ENCODE results near the gene PTGFRN. TPM values are rescaled to one million over a fixed set of nuclear protein-coding genes. Genes with fewer than 3 reads are reported as not detected.
"Not testable (repeated sequence)": the region's sequence is repeated elsewhere in the genome, so short reads cannot be mapped to it uniquely, and the experiment has no call there.

Gene PTGFRN
- total RNA-seq, 2 experiments from 2014 or later: 7.0 to 8.4 TPM

DNA sequence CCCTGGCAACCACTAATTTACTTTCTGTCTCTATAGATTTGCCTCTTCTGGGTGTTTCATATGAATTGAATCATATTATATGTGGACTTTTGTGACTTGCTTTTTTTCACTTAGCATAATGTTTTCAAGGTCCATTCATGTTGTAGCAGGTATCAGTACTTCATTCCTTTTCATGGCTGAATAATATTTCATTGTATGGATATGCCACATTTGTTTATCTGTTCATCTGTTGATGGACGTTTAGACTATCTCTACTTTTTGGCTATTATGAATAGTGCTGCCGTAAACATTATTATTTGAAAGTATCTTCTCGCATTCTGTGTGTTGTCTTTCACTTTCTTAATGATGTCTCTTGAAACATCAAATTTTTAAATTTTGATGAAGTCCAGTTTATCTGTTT is 59.0 kb downstream of the PTGFRN start:
- TF ChIP-seq, protein P1, sequence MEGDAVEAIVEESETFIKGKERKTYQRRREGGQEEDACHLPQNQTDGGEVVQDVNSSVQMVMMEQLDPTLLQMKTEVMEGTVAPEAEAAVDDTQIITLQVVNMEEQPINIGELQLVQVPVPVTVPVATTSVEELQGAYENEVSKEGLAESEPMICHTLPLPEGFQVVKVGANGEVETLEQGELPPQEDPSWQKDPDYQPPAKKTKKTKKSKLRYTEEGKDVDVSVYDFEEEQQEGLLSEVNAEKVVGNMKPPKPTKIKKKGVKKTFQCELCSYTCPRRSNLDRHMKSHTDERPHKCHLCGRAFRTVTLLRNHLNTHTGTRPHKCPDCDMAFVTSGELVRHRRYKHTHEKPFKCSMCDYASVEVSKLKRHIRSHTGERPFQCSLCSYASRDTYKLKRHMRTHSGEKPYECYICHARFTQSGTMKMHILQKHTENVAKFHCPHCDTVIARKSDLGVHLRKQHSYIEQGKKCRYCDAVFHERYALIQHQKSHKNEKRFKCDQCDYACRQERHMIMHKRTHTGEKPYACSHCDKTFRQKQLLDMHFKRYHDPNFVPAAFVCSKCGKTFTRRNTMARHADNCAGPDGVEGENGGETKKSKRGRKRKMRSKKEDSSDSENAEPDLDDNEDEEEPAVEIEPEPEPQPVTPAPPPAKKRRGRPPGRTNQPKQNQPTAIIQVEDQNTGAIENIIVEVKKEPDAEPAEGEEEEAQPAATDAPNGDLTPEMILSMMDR (IDR thresholded peaks at IDR 0.05): no peak
- Mint-ChIP-seq H3K9me3 (no peaks in the 10 kb centered on the region), H3K36me3 (ENCODE audit: low read depth) (peaks cover 2% of the 10 kb centered on the region), H3K4me3 (no peak overlapping the region), H3K27ac (no peak overlapping the region), H3K4me1 (ENCODE audit: low read depth) (no peaks in the 10 kb centered on the region), H3K27me3 (peaks cover 1% of the 10 kb centered on the region)
- ChIA-PET POLR2A (no interaction called here), CTCF (no interaction called here)
- intact Hi-C loops (cut with micrococcal nuclease): no loop called here
- DNase-seq (no peak), ATAC-seq (no peak)

DNA sequence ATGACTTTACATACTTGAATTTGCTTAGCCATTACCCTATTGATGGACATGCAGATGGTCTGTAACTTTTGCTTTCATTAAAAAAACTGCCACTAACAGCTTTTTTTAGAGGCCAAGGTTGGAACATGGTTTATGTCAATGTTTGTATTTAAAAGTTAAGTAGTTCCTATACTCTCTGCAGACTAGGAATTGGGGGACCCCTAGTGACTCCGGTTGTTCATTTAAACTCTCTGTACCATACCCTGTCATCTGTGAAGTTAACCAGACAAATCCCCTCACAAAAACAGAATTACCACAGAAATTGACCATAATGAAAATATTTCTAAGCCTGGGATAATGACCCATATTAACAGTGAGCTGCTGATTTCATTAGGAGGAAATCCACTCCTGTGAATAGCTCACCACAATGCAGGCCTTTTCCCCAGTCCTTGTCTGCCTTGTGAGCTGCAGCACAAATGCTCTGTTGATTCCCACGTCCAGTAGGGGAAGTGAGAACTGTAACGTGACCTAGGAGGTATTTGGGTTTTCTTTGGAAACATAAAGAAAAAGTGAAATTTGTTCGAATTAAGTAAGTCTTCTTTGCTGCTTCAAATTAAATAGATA is 61.6 kb downstream of the PTGFRN start:
- intact Hi-C loops (cut with micrococcal nuclease): no loop called here
- no peak for DNase-seq
- no peaks in the 10 kb centered on the region for H3K4me1 Mint-ChIP-seq (ENCODE audit: low read depth)
- H3K27ac Mint-ChIP-seq: no peak overlapping the region
- H3K4me3 Mint-ChIP-seq: no peak overlapping the region
- CTCF ChIA-PET: no interaction called here
- peaks cover 1% of the 10 kb centered on the region for H3K27me3 Mint-ChIP-seq
- H3K9me3 Mint-ChIP-seq: peaks cover 2% of the 10 kb centered on the region
- TF ChIP-seq, protein P1 (IDR thresholded peaks at IDR 0.05): no peak
- peaks cover 6% of the 10 kb centered on the region for H3K36me3 Mint-ChIP-seq (ENCODE audit: low read depth)
- POLR2A ChIA-PET: no interaction called here
- ATAC-seq: no peak

DNA sequence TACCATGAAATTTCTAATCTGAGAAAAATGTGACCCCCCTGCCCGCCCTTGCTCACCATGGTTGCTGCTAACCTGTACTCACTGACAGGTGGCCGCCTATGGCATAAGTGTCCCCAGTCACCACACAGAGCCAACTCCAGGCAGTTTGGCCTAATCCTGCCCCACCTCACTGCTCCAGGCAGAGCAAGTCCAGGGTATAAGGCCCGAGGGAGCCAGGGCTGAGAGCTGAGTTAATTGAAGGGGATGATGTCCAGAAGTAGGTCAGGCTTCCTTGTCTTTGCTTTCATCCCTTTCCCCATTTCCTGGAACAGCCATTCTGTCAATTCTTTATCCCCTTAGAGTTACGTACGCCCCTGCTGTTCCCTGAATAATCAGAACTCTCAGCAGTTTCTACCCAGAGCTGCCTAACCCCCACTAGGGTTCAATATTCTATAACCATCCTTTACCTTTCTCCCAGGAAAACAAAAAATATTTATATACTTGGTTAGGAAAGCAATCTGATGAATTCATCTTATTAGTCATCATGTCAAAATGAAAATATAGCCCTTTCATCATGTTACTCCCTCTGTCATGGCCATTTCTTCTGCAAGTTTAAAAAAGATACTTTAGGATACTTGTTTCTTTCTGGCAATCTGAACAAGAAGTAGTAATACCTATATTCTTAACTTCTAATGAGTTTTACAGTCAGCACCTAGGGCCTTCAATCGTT is 62.4 kb downstream of the PTGFRN start:
- H3K27me3 Mint-ChIP-seq: peaks cover 1% of the 10 kb centered on the region
- DNase-seq: no peak
- intact Hi-C loops (cut with micrococcal nuclease): no loop called here
- H3K4me3 Mint-ChIP-seq: no peak overlapping the region
- H3K36me3 Mint-ChIP-seq (ENCODE audit: low read depth): peaks cover 6% of the 10 kb centered on the region
- no peaks in the 10 kb centered on the region for H3K4me1 Mint-ChIP-seq (ENCODE audit: low read depth)
- H3K9me3 Mint-ChIP-seq: peaks cover 2% of the 10 kb centered on the region
- no peak for ATAC-seq
- CTCF ChIA-PET: interaction anchor here (1.2 kb wide), 1 partner anchor 247 kb away, joined by 5 read pairs; no protein-coding TSS in a partner anchor
- TF ChIP-seq, protein P1 (IDR thresholded peaks at IDR 0.05): no peak
- POLR2A ChIA-PET: no interaction called here
- no peak overlapping the region for H3K27ac Mint-ChIP-seq

DNA sequence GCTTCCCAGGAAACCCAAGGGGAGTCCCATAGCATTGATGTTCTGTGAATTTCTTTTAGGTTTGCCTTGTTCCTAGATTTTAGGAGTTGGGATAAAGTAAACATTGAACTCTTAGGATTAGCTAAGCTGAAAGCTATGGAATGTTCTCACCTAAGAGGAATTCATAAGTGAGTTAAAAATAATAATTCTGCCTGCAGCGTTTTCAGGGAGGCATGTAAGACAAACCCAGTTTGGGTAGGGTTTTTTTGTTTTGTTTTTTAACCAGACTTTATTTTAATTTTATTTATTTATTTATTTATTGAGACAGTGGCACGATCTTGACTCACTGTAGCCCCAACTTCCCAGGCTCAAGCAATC is 62.9 kb downstream of the PTGFRN start:
- Mint-ChIP-seq H3K27me3 (peaks cover 1% of the 10 kb centered on the region), H3K27ac (no peak overlapping the region), H3K4me1 (ENCODE audit: low read depth) (no peaks in the 10 kb centered on the region), H3K36me3 (ENCODE audit: low read depth) (peaks cover 6% of the 10 kb centered on the region), H3K4me3 (no peak overlapping the region), H3K9me3 (peaks cover 2% of the 10 kb centered on the region)
- intact Hi-C loops (cut with micrococcal nuclease): no loop called here
- CTCF ChIA-PET: interaction anchor here (1.2 kb wide), 1 partner anchor 248 kb away, joined by 5 read pairs; no protein-coding TSS in a partner anchor
- DNase-seq (no peak), ATAC-seq (no peak)
- TF ChIP-seq, protein P1 (IDR thresholded peaks at IDR 0.05): no peak
- POLR2A ChIA-PET: no interaction called here

DNA sequence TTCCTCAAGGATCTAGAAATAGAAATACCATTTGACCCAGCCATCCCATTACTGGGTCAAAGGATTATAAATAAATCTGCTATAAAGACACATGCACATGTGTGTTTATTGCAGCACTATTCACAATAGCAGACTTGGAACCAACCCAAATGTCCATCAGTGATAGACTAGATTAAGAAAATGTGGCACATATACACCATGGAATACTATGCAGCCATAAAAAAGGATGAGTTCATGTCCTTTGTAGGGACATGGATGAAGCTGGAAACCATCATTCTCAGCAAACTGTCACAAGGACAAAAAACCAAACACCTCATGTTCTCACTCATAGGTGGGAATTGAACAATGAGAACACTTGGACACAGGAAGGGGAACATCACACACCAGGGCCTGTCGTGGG is 70.6 kb downstream of the PTGFRN start:
- not testable (repeated sequence) for ATAC-seq

More for the DNA sequence above, 70.6 kb downstream of the PTGFRN start:
- CTCF ChIA-PET; intact Hi-C loops (cut with micrococcal nuclease); H3K4me3 Mint-ChIP-seq; H3K4me1 Mint-ChIP-seq (ENCODE audit: low read depth); H3K27me3 Mint-ChIP-seq; POLR2A ChIA-PET; H3K36me3 Mint-ChIP-seq (ENCODE audit: low read depth); DNase-seq; H3K9me3 Mint-ChIP-seq; H3K27ac Mint-ChIP-seq: not testable (repeated sequence)

All from activated CD8-positive, alpha-beta T cell treated with anti-CD3 and anti-CD28 coated beads for 36 hours (primary cell).